RWPE2 (cell line): ENCODE results near the gene IL19.

Experiments used
- ATAC-seq: fragments of 200-7000 bp; cut with Tn5 transposase; 3 replicates; pipeline ENCODE4 v1.9.1; 2021; ENCODE audit warnings: low read depth
- DNase-seq: peaks from one replicate; pipeline ENCODE4 v3.0.0-alpha.2; 2020; ENCODE audit warnings: low spot score
- H3K27ac ChIP-seq: fragments of 450-650 bp; 2 replicates; pipeline ENCODE4 v1.5.1; 2017; ENCODE audit warnings: mild to moderate bottlenecking; ENCODE audit not compliant: poor library complexity, severe bottlenecking
- H3K27me3 ChIP-seq: fragments of 250-450 bp; sonication (Bioruptor Pico); 2 replicates; pipeline ENCODE4 v1.5.1; 2021; ENCODE audit warnings: mild to moderate bottlenecking, moderate library complexity; ENCODE audit not compliant: insufficient read depth, poor library complexity, severe bottlenecking
- H3K36me3 ChIP-seq: fragments of 250-450 bp; sonication (Bioruptor Pico); 2 replicates; pipeline ENCODE4 v1.5.1; 2020; ENCODE audit warnings: low read depth, mild to moderate bottlenecking, moderate library complexity
- H3K4me1 ChIP-seq: fragments of 250-450 bp; sonication (Bioruptor Pico); 2 replicates; pipeline ENCODE4 v1.5.1; 2021; ENCODE audit warnings: mild to moderate bottlenecking, moderate library complexity; ENCODE audit not compliant: insufficient read depth, poor library complexity, severe bottlenecking
- H3K4me3 ChIP-seq: fragments of 250-450 bp; sonication (Bioruptor Pico); 2 replicates; pipeline ENCODE4 v1.5.1; 2021; ENCODE audit warnings: mild to moderate bottlenecking, moderate library complexity; ENCODE audit not compliant: severe bottlenecking
- H3K9me3 ChIP-seq: fragments of 250-450 bp; sonication (Bioruptor Pico); 2 replicates; pipeline ENCODE4 v1.5.1; 2021; ENCODE audit warnings: mild to moderate bottlenecking, moderate library complexity; ENCODE audit not compliant: severe bottlenecking
- CTCF ChIP-seq: fragments of 450-650 bp; IDR thresholded peaks from one replicate; pipeline ENCODE4 v1.5.1; 2017; ENCODE audit warnings: mild to moderate bottlenecking, moderate library complexity; ENCODE audit not compliant: poor library complexity, severe bottlenecking

The IL19 gene

GRCh38 chr1:206831650-206832049 lies 61.1 kb downstream of the IL19 start:
- no peak for DNase-seq
- H3K27me3 ChIP-seq = no peaks in the 10 kb centered on the region
- H3K4me3 ChIP-seq = no peak overlapping the region
- H3K36me3 ChIP-seq = no peaks in the 10 kb centered on the region
- H3K9me3 ChIP-seq = no peaks in the 10 kb centered on the region
- no peak for ATAC-seq
- H3K27ac ChIP-seq = no peak overlapping the region
- no peak for TF ChIP-seq CTCF
- peaks cover 4% of the 10 kb centered on the region for H3K4me1 ChIP-seq

- Histone ChIP-seq H3K36me3 (no peaks in the 10 kb centered on the region), H3K4me3 (no peak overlapping the region), H3K9me3 (no peaks in the 10 kb centered on the region), H3K27me3 (no peaks in the 10 kb centered on the region), H3K4me1 (no peaks in the 10 kb centered on the region), H3K27ac (no peak overlapping the region)
- TF ChIP-seq CTCF = no peak
- no peak for ATAC-seq
- no peak for DNase-seq
Measured at GRCh38 chr1:206832352-206832880, 61.8 kb downstream of the IL19 start.

- H3K27me3 ChIP-seq = no peaks in the 10 kb centered on the region
- no peaks in the 10 kb centered on the region for H3K36me3 ChIP-seq
- ATAC-seq (no peak), DNase-seq (no peak)
- TF ChIP-seq CTCF = no peak
- no peak overlapping the region for H3K4me3 ChIP-seq
- H3K27ac ChIP-seq = no peak overlapping the region
- no peaks in the 10 kb centered on the region for H3K9me3 ChIP-seq
- no peaks in the 10 kb centered on the region for H3K4me1 ChIP-seq
Measured at GRCh38 chr1:206833106-206833680, 62.6 kb downstream of the IL19 start.

- Histone ChIP-seq H3K36me3 (no peaks in the 10 kb centered on the region), H3K9me3 (no peaks in the 10 kb centered on the region), H3K27ac (no peak overlapping the region), H3K4me1 (no peaks in the 10 kb centered on the region), H3K27me3 (no peaks in the 10 kb centered on the region), H3K4me3 (no peak overlapping the region)
- DNase-seq = no peak
- no peak for TF ChIP-seq CTCF
- ATAC-seq = peak; percentile 58; the same call in 2 of the 3 replicates
Measured at GRCh38 chr1:206833801-206834200, 63.2 kb downstream of the IL19 start.

GRCh38 chr1:206834217-206834616 lies 63.6 kb downstream of the IL19 start:
- no peak overlapping the region for H3K4me3 ChIP-seq
- H3K27ac ChIP-seq = no peak overlapping the region
- no peaks in the 10 kb centered on the region for H3K27me3 ChIP-seq
- no peaks in the 10 kb centered on the region for H3K4me1 ChIP-seq
- ATAC-seq (no peak), DNase-seq (no peak)
- H3K9me3 ChIP-seq = no peaks in the 10 kb centered on the region
- TF ChIP-seq CTCF = no peak
- no peaks in the 10 kb centered on the region for H3K36me3 ChIP-seq
